Neural cell (in vitro differentiated cells): ENCODE data around the gene ZNF514.
"Not testable (repeated sequence)": the region's sequence is repeated elsewhere in the genome, so short reads cannot be mapped to it uniquely, and the experiment has no call there.

Experiments used
- TAF1 ChIP-seq: IDR thresholded peaks from 2 replicates; pipeline ENCODE4 v1.6.1; 2012; ENCODE audit warnings: low read depth
- TF ChIP-seq, protein P1 (sequence below): fragments of 450-650 bp; IDR thresholded peaks from 2 replicates; pipeline ENCODE4 v1.5.1; 2014; ENCODE audit warnings: antibody characterized with exemption, mild to moderate bottlenecking, moderate library complexity; ENCODE audit not compliant: poor library complexity, severe bottlenecking
- TF ChIP-seq, protein P2 (sequence below): IDR thresholded peaks from 2 replicates; pipeline ENCODE4 v1.6.1; 2012; ENCODE audit warnings: borderline replicate concordance

DNA sequence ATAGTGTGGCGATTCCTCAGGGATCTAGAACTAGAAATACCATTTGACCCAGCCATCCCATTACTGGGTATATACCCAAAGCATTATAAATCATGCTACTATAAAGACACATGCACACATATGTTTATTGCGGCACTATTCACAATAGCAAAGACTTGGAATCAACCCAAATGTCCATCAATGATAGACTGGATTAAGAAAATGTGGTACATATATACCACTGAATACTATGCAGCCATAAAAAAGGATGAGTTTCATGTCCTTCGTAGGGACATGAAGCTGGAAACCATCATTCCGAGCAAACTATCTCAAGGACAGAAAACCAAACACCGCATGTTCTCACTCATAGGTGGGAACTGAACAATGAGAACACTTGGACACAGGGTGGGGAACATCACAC lies 61.4 kb downstream of the ZNF514 start:
- TF ChIP-seq, protein P1, sequence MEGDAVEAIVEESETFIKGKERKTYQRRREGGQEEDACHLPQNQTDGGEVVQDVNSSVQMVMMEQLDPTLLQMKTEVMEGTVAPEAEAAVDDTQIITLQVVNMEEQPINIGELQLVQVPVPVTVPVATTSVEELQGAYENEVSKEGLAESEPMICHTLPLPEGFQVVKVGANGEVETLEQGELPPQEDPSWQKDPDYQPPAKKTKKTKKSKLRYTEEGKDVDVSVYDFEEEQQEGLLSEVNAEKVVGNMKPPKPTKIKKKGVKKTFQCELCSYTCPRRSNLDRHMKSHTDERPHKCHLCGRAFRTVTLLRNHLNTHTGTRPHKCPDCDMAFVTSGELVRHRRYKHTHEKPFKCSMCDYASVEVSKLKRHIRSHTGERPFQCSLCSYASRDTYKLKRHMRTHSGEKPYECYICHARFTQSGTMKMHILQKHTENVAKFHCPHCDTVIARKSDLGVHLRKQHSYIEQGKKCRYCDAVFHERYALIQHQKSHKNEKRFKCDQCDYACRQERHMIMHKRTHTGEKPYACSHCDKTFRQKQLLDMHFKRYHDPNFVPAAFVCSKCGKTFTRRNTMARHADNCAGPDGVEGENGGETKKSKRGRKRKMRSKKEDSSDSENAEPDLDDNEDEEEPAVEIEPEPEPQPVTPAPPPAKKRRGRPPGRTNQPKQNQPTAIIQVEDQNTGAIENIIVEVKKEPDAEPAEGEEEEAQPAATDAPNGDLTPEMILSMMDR: not testable (repeated sequence)
- TF ChIP-seq, protein P2, sequence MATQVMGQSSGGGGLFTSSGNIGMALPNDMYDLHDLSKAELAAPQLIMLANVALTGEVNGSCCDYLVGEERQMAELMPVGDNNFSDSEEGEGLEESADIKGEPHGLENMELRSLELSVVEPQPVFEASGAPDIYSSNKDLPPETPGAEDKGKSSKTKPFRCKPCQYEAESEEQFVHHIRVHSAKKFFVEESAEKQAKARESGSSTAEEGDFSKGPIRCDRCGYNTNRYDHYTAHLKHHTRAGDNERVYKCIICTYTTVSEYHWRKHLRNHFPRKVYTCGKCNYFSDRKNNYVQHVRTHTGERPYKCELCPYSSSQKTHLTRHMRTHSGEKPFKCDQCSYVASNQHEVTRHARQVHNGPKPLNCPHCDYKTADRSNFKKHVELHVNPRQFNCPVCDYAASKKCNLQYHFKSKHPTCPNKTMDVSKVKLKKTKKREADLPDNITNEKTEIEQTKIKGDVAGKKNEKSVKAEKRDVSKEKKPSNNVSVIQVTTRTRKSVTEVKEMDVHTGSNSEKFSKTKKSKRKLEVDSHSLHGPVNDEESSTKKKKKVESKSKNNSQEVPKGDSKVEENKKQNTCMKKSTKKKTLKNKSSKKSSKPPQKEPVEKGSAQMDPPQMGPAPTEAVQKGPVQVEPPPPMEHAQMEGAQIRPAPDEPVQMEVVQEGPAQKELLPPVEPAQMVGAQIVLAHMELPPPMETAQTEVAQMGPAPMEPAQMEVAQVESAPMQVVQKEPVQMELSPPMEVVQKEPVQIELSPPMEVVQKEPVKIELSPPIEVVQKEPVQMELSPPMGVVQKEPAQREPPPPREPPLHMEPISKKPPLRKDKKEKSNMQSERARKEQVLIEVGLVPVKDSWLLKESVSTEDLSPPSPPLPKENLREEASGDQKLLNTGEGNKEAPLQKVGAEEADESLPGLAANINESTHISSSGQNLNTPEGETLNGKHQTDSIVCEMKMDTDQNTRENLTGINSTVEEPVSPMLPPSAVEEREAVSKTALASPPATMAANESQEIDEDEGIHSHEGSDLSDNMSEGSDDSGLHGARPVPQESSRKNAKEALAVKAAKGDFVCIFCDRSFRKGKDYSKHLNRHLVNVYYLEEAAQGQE: not testable (repeated sequence)
- not testable (repeated sequence) for TF ChIP-seq TAF1
